Heart right ventricle (tissue), 16 donors: ENCODE results near the gene NELL2. TPM values are rescaled to one million over a fixed set of nuclear protein-coding genes. Genes with fewer than 3 reads are reported as not detected.

Source experiments
- ATAC-seq, 8 donors: fragments of 200-7000 bp; cut with Tn5 transposase; one replicate each; pipeline ENCODE4 v1.9.1; 2020; ENCODE audit warnings: mild to moderate bottlenecking in 8 of 8, moderate library complexity in 8 of 8, moderate number of reproducible peaks in 1 of 8
- DNase-seq, 2 donors: peaks; one replicate each; pipeline ENCODE4 v3.0.0-alpha.2; 2020
- H3K27ac ChIP-seq, 10 donors: fragments of 200-600 bp; sonication (generic) in 2 of 10; one replicate each; pipeline versions ENCODE4 v1.5.0 to v1.8.0; 2020 to 2022; ENCODE audit warnings: mild to moderate bottlenecking in 3 of 10
- H3K27me3 ChIP-seq, 7 donors: fragments of 200-600 bp; one replicate each; pipeline ENCODE4 v1.8.0; 2021 to 2022; ENCODE audit warnings: mild to moderate bottlenecking in 2 of 7
- H3K36me3 ChIP-seq, 9 donors: fragments of 200-600 bp; sonication (generic) in 1 of 9; one replicate each; pipeline versions ENCODE4 v1.5.0 to v1.8.0; 2020 to 2022; ENCODE audit warnings: mild to moderate bottlenecking in 2 of 9
- H3K4me1 ChIP-seq, 9 donors: fragments of 200-600 bp; sonication (generic) in 1 of 9; one replicate each; pipeline versions ENCODE4 v1.5.0 to v1.8.0; 2020 to 2022; ENCODE audit warnings: mild to moderate bottlenecking in 4 of 9
- H3K4me3 ChIP-seq, 10 donors: fragments of 200-600 bp; sonication (generic) in 2 of 10; one replicate each; pipeline versions ENCODE4 v1.5.0 to v1.8.0; 2020 to 2022; ENCODE audit warnings: mild to moderate bottlenecking in 7 of 10, moderate library complexity in 2 of 10
- H3K9me3 ChIP-seq, 11 donors: fragments of 200-600 bp in 10 of 11; sonication (generic) in 2 of 11; one replicate each; pipeline versions ENCODE4 v1.5.0 to v1.8.0; 2013 to 2022; ENCODE audit warnings: mild to moderate bottlenecking in 2 of 11, control low read depth in 1 of 11, moderate library complexity in 1 of 11
- WGBS, 2 donors: extraction: QIAGEN DNeasy Blood & Tissue Kit; methylation state at CpG; one replicate each; pipeline ENCODE4 v1.1.7; 2013; ENCODE audit warnings: inconsistent platforms in 1 of 2; 5-methylcytosine and 5-hydroxymethylcytosine counted together
- intact Hi-C, 10 donors: fragments of 100-400 bp; cut with DNase I; formaldehyde crosslinking; loops; one replicate each; pipeline versions ENCODE4 v1.11.1 to v1.14.2; 2022
- polyA plus RNA-seq, 2 donors: library from polyadenylated mRNA; stranded (reverse); fragments of 200-250 nt; gene quantifications; one replicate each; pipeline ENCODE4 v1.2.3, GENCODE V29; 2013
- total RNA-seq, 10 donors: library from RNA; stranded (reverse); fragmentation: NEBNext Ultra II Directional in 3 of 10; extraction: Animal tissue kit (Norgen Biotek cat#: 25700) in 3 of 10; gene quantifications; one replicate each; pipeline versions ENCODE4 v1.2.1 to v1.2.4, GENCODE V29; 2021 to 2023
- TF ChIP-seq, protein P1 (sequence below), 9 donors: fragments of 200-600 bp; sonication (generic) in 2 of 9; IDR thresholded peaks; one replicate each; pipeline versions ENCODE4 v1.5.0 to v1.8.0; 2021 to 2022; ENCODE audit warnings: antibody characterized with exemption in 9 of 9, mild to moderate bottlenecking in 5 of 9, moderate library complexity in 1 of 9
- donor health status: Arrhythmogenic right ventricular cardiomyopathy.
- donor health status: ischemic (EF 13 %, LVEDD 7.1; RV severe dilation, severe dysfunction).
- donor health status: healthy with polysubstance abuse.
- donor health status: DM: no; HTN: yes; CAD: no.
- donor health status: DM: no; HTN: no; CAD: no.
- donor health status: ischemic (EF 25% LVEDD 6.9; RV normal size, moderate dysfunction).
- donor health status: ischemic (EF 25% LVEDD 5.7; RV mildly dilated, moderate dysfunction).
- donor health status: healthy.
- donor health status: DM: yes; HTN: yes; CAD: no.
- donor health status: Ischemic cardiomyopathy.
- donor health status: ischemic (EF 35%, LVEDD 5.7; RV mildly dilated, moderate dysfunction).
- donor health status: nonischemic (EF 11% LVEDD 7.7; RV severe dilation, severe dysfunction).
- donor health status: DM: yes; HTN: yes; CAD: no.
- donor health status: PGD.
- donor health status: ischemic (EF 29% LVEDD 5.4; RV normal size, mild dysfunction).
- donor health status: nonischemic (EF 23%, LVEDD 6.1; RV moderate dilation, normal function).

Gene NELL2
- total and polyA plus RNA-seq, 12 donors, result 0.06 to 2.8 (median 0.46) TPM; not detected in 3

DNA sequence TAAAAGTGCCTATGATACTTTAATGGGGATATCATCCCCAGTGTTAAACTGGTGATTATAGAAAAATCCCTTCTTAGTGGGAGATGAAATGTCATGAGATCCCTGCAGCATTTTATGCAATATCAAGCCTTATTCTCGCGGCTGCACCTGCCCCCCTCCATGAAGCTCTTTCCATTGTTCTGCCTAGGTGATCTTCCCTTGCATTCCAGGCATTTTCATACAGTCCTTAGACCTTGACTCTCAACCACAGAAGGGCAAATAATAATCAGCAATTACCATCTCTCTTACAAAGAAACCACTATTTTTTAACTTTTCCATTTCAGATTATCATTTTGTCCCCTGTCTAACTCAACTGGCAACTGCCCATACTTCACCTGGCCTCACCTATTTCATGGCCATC is 352.3 kb downstream of the NELL2 start:
- Histone ChIP-seq H3K4me3 (no peak overlapping the region), H3K9me3 (no peaks in the 10 kb centered on the region), H3K27ac (no peak overlapping the region), H3K27me3 (no peaks in the 10 kb centered on the region), H3K36me3 (no peaks in the 10 kb centered on the region), H3K4me1 (no peaks in the 10 kb centered on the region)
- TF ChIP-seq, protein P1, sequence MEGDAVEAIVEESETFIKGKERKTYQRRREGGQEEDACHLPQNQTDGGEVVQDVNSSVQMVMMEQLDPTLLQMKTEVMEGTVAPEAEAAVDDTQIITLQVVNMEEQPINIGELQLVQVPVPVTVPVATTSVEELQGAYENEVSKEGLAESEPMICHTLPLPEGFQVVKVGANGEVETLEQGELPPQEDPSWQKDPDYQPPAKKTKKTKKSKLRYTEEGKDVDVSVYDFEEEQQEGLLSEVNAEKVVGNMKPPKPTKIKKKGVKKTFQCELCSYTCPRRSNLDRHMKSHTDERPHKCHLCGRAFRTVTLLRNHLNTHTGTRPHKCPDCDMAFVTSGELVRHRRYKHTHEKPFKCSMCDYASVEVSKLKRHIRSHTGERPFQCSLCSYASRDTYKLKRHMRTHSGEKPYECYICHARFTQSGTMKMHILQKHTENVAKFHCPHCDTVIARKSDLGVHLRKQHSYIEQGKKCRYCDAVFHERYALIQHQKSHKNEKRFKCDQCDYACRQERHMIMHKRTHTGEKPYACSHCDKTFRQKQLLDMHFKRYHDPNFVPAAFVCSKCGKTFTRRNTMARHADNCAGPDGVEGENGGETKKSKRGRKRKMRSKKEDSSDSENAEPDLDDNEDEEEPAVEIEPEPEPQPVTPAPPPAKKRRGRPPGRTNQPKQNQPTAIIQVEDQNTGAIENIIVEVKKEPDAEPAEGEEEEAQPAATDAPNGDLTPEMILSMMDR (IDR thresholded peaks at IDR 0.05), result no peak
- intact Hi-C loops, result no loop called here
- WGBS, 2 donors, result 83 to 86% methylated on average over 2 of the region's 2 CpGs
- ATAC-seq (no peak), DNase-seq (no peak)

GRCh38 chr12:44521702-44522101 is 354.4 kb downstream of the NELL2 start:
- no peak overlapping the region for H3K27ac ChIP-seq
- ATAC-seq, result no peak
- no peaks in the 10 kb centered on the region for H3K4me1 ChIP-seq
- H3K9me3 ChIP-seq, result no peaks in the 10 kb centered on the region
- TF ChIP-seq, protein P1 (IDR thresholded peaks at IDR 0.05), result no peak
- 42 to 57% methylated on average over 3 of the region's 3 CpGs for WGBS, 2 donors
- no peak overlapping the region for H3K4me3 ChIP-seq
- no peaks in the 10 kb centered on the region for H3K27me3 ChIP-seq
- intact Hi-C loops, result no loop called here
- no peak for DNase-seq
- H3K36me3 ChIP-seq, result no peaks in the 10 kb centered on the region

- no peak for ATAC-seq
- WGBS, 2 donors, result 91 to 92% methylated on average over 6 of the region's 6 CpGs
- no peaks in the 10 kb centered on the region for H3K4me1 ChIP-seq
- no peaks in the 10 kb centered on the region for H3K27me3 ChIP-seq
- no peak overlapping the region for H3K27ac ChIP-seq
- TF ChIP-seq, protein P1 (IDR thresholded peaks at IDR 0.05), result no peak
- intact Hi-C loops, result no loop called here
- DNase-seq, result no peak
- no peaks in the 10 kb centered on the region for H3K36me3 ChIP-seq
- H3K9me3 ChIP-seq, result no peaks in the 10 kb centered on the region
- H3K4me3 ChIP-seq, result no peak overlapping the region
These were observed 356.2 kb downstream of the NELL2 start for GRCh38 chr12:44519931-44520330.

DNA sequence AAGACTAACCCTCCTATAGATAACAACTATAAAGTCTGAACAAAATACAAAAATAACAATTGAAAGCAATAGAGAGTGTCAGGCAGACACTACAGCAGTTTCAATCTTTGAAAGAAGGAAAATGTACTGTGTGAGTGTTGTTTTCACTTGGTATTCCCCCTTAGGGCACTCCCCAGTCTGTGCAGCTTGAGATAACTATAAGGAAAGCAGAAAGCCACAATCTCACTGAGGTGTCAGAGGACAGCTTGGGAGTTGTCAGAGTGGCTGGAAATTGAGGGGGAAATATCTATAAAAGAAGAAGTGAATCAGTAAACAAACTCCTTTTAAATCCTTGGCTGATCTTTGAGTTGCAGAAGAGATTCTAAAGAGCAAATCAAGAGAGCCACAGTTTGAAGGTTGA is 364.8 kb downstream of the NELL2 start:
- no peaks in the 10 kb centered on the region for H3K4me1 ChIP-seq
- no peak for ATAC-seq
- H3K27me3 ChIP-seq, result no peaks in the 10 kb centered on the region
- TF ChIP-seq, protein P1 (IDR thresholded peaks at IDR 0.05), result no peak
- H3K4me3 ChIP-seq, result no peak overlapping the region
- no peaks in the 10 kb centered on the region for H3K36me3 ChIP-seq
- no peak for DNase-seq
- intact Hi-C loops, result no loop called here
- H3K9me3 ChIP-seq, result no peaks in the 10 kb centered on the region
- no peak overlapping the region for H3K27ac ChIP-seq

GRCh38 chr12:44510510-44510909 is 365.6 kb downstream of the NELL2 start:
- Histone ChIP-seq H3K36me3 (no peaks in the 10 kb centered on the region), H3K4me1 (no peaks in the 10 kb centered on the region), H3K9me3 (no peaks in the 10 kb centered on the region), H3K27ac (no peak overlapping the region), H3K4me3 (no peak overlapping the region), H3K27me3 (no peaks in the 10 kb centered on the region)
- WGBS, 2 donors, result 75 to 81% methylated on average over 2 of the region's 2 CpGs
- DNase-seq (no peak), ATAC-seq (no peak)
- intact Hi-C loops, result no loop called here
- TF ChIP-seq, protein P1 (IDR thresholded peaks at IDR 0.05), result no peak
